HCT116 (cell line): Measurements from ENCODE around the gene NARF. TPM values are rescaled to one million over a fixed set of nuclear protein-coding genes. Genes with fewer than 3 reads are reported as not detected.
"Not testable (repeated sequence)": the region's sequence is repeated elsewhere in the genome, so short reads cannot be mapped to it uniquely, and the experiment has no call there.

Experiments used
- ATAC-seq: fragments of 200-7000 bp; cut with Tn5 transposase; 2 replicates; pipeline ENCODE4 v1.9.1; 2020; ENCODE audit warnings: mild to moderate bottlenecking, moderate library complexity
- BruUV-seq: library from RNA; stranded (reverse); fragments of 400-500 nt; replicated peaks from 2 replicates; lab custom pipeline; 2021; lab: Mats Ljungman, UMichigan
- CTCF ChIA-PET: fragments of 300-600 bp; sonication (Branson Sonifier 250); formaldehyde crosslinking; loops from one replicate; lab custom pipeline; 2021; ENCODE audit warnings: antibody characterized with exemption; lab: Charles Lee
- POLR2A ChIA-PET: fragments of 300-600, 350-600 bp; sonication (Branson Sonifier 250); formaldehyde crosslinking; loops from one replicate; lab custom pipeline; 2021; ENCODE audit warnings: antibody characterized with exemption; lab: Charles Lee
- RAD21 ChIA-PET, 2 experiments: fragments of 300-600 bp; sonication (Branson Sonifier 250); formaldehyde crosslinking; loops; one replicate each; lab custom pipeline; 2023; ENCODE audit warnings: low total read pairs in 2 of 2; ENCODE audit not compliant: uncharacterized antibody in 2 of 2, unreplicated experiment in 2 of 2, low non-redundant PET in 1 of 2; lab: Charles Lee
- DNase-seq: peaks from one replicate; pipeline ENCODE4 v3.0.0-alpha.2; 2010; ENCODE audit warnings: low read depth, low spot score
- H2AFZ ChIP-seq: fragments of 200-600 bp; shearing (Covaris generic), sonication (generic); 2 replicates; pipeline ENCODE4 v1.6.1; 2017; ENCODE audit warnings: low read depth, mixed run types, mixed read lengths, antibody characterized with exemption, low read length; ENCODE audit not compliant: poor library complexity, severe bottlenecking
- H3K27ac ChIP-seq: 2 replicates; pipeline ENCODE4 v1.5.1; 2012; ENCODE audit warnings: low read depth, low read length
- H3K27me3 ChIP-seq: fragments of 200-600 bp; sonication (generic); 2 replicates; pipeline ENCODE4 v1.6.1; 2016; ENCODE audit warnings: mixed run types, low read length, mixed read lengths; ENCODE audit not compliant: insufficient read depth
- H3K36me3 ChIP-seq, 2 experiments: fragments of 200-500 bp in 1 of 2; fragments of 200-600 bp in 1 of 2; sonication (Bioruptor generic) in 1 of 2; sonication (generic) in 1 of 2; 2 replicates each; pipeline versions ENCODE4 v1.5.1 to v1.6.1; 2014 to 2016; ENCODE audit warnings: low read length in 2 of 2, inconsistent platforms in 1 of 2, mixed read lengths in 1 of 2, mixed run types in 1 of 2; ENCODE audit not compliant: insufficient read depth in 2 of 2, control insufficient read depth in 1 of 2
- H3K4me1 ChIP-seq, 2 experiments: fragments of 200-600 bp in 1 of 2; sonication (generic) in 1 of 2; 2 replicates each; pipeline versions ENCODE4 v1.5.1 to v1.6.1; 2012 to 2017; ENCODE audit warnings: low read length in 2 of 2, inconsistent platforms in 1 of 2, mild to moderate bottlenecking in 1 of 2, mixed read lengths in 1 of 2, mixed run types in 1 of 2, moderate library complexity in 1 of 2; ENCODE audit not compliant: insufficient read depth in 2 of 2, control insufficient read depth in 1 of 2
- H3K4me2 ChIP-seq: fragments of 200-600 bp; sonication (generic); 2 replicates; pipeline ENCODE4 v1.6.1; 2017; ENCODE audit warnings: mixed run types, low read length, mixed read lengths
- H3K4me3 ChIP-seq, 2 experiments: fragments of 200-600 bp in 1 of 2; sonication (generic) in 1 of 2; replicated peaks in 1 of 2; 2 replicates each; pipeline ENCODE4 v1.5.1; 2011 to 2016; ENCODE audit warnings: low read length in 2 of 2, control low read depth in 1 of 2, low read depth in 1 of 2, mild to moderate bottlenecking in 1 of 2, mixed read lengths in 1 of 2, mixed run types in 1 of 2
- H3K79me2 ChIP-seq: fragments of 200-600 bp; sonication (generic); 2 replicates; pipeline ENCODE4 v1.6.1; 2017; ENCODE audit warnings: mild to moderate bottlenecking, mixed run types, low read length, moderate library complexity, mixed read lengths; ENCODE audit not compliant: insufficient read depth
- H3K9ac ChIP-seq: fragments of 200-600 bp; sonication (generic); 2 replicates; pipeline ENCODE4 v1.6.1; 2016; ENCODE audit warnings: low read length, mixed read lengths
- H3K9me2 ChIP-seq: fragments of 200-600 bp; sonication (generic), shearing (Covaris generic); 2 replicates; pipeline ENCODE4 v1.6.1; 2017; ENCODE audit warnings: mixed run types, mild to moderate bottlenecking, moderate library complexity; ENCODE audit not compliant: insufficient read depth
- H3K9me3 ChIP-seq, 2 experiments: fragments of 200-500 bp in 1 of 2; fragments of 200-600 bp in 1 of 2; sonication (Bioruptor generic) in 1 of 2; sonication (generic) in 1 of 2; 2 replicates each; pipeline ENCODE4 v1.6.1; 2014 to 2017; ENCODE audit warnings: low read length in 2 of 2, mixed read lengths in 2 of 2, inconsistent platforms in 1 of 2, low read depth in 1 of 2, mild to moderate bottlenecking in 1 of 2, mixed run types in 1 of 2, moderate library complexity in 1 of 2; ENCODE audit not compliant: control insufficient read depth in 1 of 2, insufficient read depth in 1 of 2
- H4K20me1 ChIP-seq: fragments of 200-600 bp; sonication (generic), shearing (Covaris generic); 2 replicates; pipeline ENCODE4 v1.6.1; 2017; ENCODE audit warnings: mixed run types, mild to moderate bottlenecking, moderate library complexity; ENCODE audit not compliant: insufficient read depth
- CBX3 ChIP-seq: IDR thresholded peaks from 2 replicates; pipeline ENCODE4 v1.6.1; 2012; ENCODE audit warnings: low read depth
- ELF1 ChIP-seq: IDR thresholded peaks from 2 replicates; pipeline ENCODE4 v1.6.1; 2012; ENCODE audit warnings: low read depth, borderline replicate concordance
- EZH2phosphoT487 ChIP-seq: fragments of 200-600 bp; IDR thresholded peaks from 2 replicates; pipeline ENCODE4 v1.6.1; 2018; ENCODE audit warnings: antibody characterized with exemption, borderline replicate concordance
- FOSL1 ChIP-seq: IDR thresholded peaks from 2 replicates; pipeline ENCODE4 v1.6.1; 2012; ENCODE audit warnings: low read depth
- JUND ChIP-seq: IDR thresholded peaks from 2 replicates; pipeline ENCODE4 v1.6.1; 2012
- SP1 ChIP-seq: IDR thresholded peaks from 2 replicates; pipeline ENCODE4 v1.6.1; 2012; ENCODE audit warnings: low read depth
- SRF ChIP-seq: IDR thresholded peaks from 2 replicates; pipeline ENCODE4 v1.6.1; 2012; ENCODE audit warnings: low read depth
- TCF7L2 ChIP-seq: IDR thresholded peaks from 2 replicates; pipeline ENCODE4 v1.7.0; 2011; ENCODE audit warnings: borderline replicate concordance, inconsistent platforms; ENCODE audit not compliant: insufficient read depth, insufficient read length; ENCODE audit errors: extremely low read depth
- intact Hi-C: fragments of 100-400 bp; cut with micrococcal nuclease; formaldehyde crosslinking; loops from 2 replicates; pipeline ENCODE4 v1.10.0; 2022
- total RNA-seq: library from RNA; stranded (reverse); gene quantifications from one replicate; pipeline ENCODE4 v1.2.1, GENCODE V29; 2021; ENCODE audit not compliant: unreplicated experiment
- TF ChIP-seq, protein P1 (sequence below): IDR thresholded peaks from 2 replicates; pipeline ENCODE4 v1.6.1; 2012
- TF ChIP-seq, protein P2 (sequence below): IDR thresholded peaks from 2 replicates; pipeline ENCODE4 v1.6.1; 2012
- TF ChIP-seq, protein P3 (sequence below), 3 experiments: fragments of 200-600 bp in 1 of 3; sonication (generic) in 1 of 3; IDR thresholded peaks in 2 of 3; conservative IDR thresholded peaks in 1 of 3; 2 replicates each; pipeline ENCODE4 v1.5.1; 2012 to 2017; ENCODE audit warnings: low read depth in 2 of 3, low read length in 2 of 3, antibody characterized with exemption in 1 of 3, borderline replicate concordance in 1 of 3, control low read depth in 1 of 3, mild to moderate bottlenecking in 1 of 3, mixed read lengths in 1 of 3, mixed run types in 1 of 3, moderate library complexity in 1 of 3; ENCODE audit not compliant: insufficient read depth in 1 of 3
- TF ChIP-seq, protein P4 (sequence below): IDR thresholded peaks from 2 replicates; pipeline ENCODE4 v1.6.1; 2011; ENCODE audit warnings: mild to moderate bottlenecking, low read length, moderate library complexity; ENCODE audit not compliant: insufficient replicate concordance; ENCODE audit errors: extremely low read depth

NARF gene
- total RNA-seq, 1 experiment from 2014 or later = 91.8 TPM

DNA sequence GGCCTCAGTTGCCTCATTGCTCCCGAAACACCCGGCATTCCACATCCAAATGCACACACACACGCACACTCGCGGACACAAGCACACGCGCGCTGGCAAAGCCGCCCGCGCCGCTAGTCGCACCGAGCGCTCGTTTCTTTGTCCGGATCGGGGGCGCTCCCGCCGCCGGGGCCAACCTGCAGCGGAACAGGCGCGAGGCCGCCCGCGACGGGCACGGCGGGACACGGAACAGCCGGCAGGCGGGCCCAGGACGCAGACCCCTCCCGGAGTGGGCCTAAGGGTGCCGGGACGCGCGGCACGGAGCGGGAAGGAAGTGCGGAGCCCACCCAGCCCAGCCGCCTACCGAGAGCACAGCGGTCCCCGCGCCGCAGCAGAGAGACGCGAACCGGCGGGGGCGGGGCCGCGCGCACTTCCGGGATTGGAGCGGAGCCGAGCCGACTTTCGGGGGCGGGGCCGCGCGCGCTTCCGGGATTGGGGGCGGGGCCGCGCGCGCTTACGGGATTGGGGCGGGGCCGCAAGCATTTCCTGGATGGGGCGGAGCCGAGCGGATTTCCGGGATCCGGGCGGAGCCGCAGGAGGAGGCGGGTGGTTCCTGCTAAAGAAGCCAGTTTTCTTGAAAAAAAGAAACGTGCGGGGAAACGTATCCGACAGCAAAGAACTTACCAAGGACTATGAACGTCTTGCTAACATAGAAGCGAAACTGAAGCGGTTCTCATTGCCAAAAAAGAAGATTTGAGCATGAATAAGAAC lies 8.0 kb upstream of the NARF start, which contains the start of gene CYBC1 (continued):
- TF ChIP-seq TCF7L2 = no peak
- TF ChIP-seq EZH2phosphoT487 = no peak
- TF ChIP-seq ELF1 = peak; percentile 99; the same call in 1 of the 2 replicates
- TF ChIP-seq, all 23 proteins: peak for 9

DNA sequence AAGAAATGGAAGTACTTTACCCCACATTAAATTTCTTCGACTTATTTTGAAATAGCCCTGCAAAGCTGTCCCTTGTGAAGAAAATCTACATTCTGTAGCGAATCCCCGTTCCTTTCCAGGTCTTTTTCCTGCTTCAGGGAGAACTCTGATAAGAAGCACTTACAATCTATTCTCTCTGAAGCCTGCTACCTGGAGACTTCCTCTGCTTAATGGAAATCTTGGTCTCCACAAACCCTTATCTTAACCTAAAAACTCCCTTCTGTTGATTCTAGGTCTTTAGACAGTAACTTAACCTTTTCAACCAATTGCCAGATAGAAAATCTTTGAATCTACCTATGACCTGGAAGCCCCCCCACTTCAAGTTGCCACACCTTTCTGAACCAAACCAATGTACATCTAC lies 6.4 kb upstream of the NARF start:
- DNase-seq = no peak
- Histone ChIP-seq H3K4me2 (no peak overlapping the region), H3K9me3 (no peaks in the 10 kb centered on the region), H3K4me3 (no peak overlapping the region), H3K9me2 (no peaks in the 10 kb centered on the region), H3K4me1 (peaks cover 10 to 22% of the 10 kb centered on the region in 2 experiments), H3K79me2 (peaks cover 15% of the 10 kb centered on the region), H3K27ac (no peak overlapping the region), H3K27me3 (no peaks in the 10 kb centered on the region), H4K20me1 (no peaks in the 10 kb centered on the region), H3K36me3 (peaks cover 0 to 5% of the 10 kb centered on the region in 2 experiments; a peak in 1 of 4 replicates), H2AFZ (no peak overlapping the region), H3K9ac (no peak overlapping the region)
- BruUV-seq = no TSS peak
- ChIA-PET CTCF (no interaction called here), POLR2A (no interaction called here), RAD21 (no interaction called here)
- TF ChIP-seq, protein P1, sequence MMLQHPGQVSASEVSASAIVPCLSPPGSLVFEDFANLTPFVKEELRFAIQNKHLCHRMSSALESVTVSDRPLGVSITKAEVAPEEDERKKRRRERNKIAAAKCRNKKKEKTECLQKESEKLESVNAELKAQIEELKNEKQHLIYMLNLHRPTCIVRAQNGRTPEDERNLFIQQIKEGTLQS = no peak
- TF ChIP-seq SRF (no peak), CBX3 (no peak), ELF1 (no peak), JUND (no peak), SP1 (no peak), FOSL1 (no peak)
- TF ChIP-seq, protein P2, sequence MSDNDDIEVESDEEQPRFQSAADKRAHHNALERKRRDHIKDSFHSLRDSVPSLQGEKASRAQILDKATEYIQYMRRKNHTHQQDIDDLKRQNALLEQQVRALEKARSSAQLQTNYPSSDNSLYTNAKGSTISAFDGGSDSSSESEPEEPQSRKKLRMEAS = no peak
- TF ChIP-seq, protein P3, sequence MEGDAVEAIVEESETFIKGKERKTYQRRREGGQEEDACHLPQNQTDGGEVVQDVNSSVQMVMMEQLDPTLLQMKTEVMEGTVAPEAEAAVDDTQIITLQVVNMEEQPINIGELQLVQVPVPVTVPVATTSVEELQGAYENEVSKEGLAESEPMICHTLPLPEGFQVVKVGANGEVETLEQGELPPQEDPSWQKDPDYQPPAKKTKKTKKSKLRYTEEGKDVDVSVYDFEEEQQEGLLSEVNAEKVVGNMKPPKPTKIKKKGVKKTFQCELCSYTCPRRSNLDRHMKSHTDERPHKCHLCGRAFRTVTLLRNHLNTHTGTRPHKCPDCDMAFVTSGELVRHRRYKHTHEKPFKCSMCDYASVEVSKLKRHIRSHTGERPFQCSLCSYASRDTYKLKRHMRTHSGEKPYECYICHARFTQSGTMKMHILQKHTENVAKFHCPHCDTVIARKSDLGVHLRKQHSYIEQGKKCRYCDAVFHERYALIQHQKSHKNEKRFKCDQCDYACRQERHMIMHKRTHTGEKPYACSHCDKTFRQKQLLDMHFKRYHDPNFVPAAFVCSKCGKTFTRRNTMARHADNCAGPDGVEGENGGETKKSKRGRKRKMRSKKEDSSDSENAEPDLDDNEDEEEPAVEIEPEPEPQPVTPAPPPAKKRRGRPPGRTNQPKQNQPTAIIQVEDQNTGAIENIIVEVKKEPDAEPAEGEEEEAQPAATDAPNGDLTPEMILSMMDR (IDR thresholded peaks at IDR 0.05 in 2 of 3, conservative IDR thresholded peaks at IDR 0.05 in 1 of 3; ENCODE audit: borderline replicate concordance in 1 of 3, insufficient read depth in 1 of 3, low read depth in 2 of 3, low read length in 2 of 3) = no peak
- TF ChIP-seq, protein P4, sequence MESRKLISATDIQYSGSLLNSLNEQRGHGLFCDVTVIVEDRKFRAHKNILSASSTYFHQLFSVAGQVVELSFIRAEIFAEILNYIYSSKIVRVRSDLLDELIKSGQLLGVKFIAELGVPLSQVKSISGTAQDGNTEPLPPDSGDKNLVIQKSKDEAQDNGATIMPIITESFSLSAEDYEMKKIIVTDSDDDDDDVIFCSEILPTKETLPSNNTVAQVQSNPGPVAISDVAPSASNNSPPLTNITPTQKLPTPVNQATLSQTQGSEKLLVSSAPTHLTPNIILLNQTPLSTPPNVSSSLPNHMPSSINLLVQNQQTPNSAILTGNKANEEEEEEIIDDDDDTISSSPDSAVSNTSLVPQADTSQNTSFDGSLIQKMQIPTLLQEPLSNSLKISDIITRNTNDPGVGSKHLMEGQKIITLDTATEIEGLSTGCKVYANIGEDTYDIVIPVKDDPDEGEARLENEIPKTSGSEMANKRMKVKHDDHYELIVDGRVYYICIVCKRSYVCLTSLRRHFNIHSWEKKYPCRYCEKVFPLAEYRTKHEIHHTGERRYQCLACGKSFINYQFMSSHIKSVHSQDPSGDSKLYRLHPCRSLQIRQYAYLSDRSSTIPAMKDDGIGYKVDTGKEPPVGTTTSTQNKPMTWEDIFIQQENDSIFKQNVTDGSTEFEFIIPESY = no peak
- intact Hi-C loops = loop anchor here (5.0 kb wide), 1 partner anchor 300 kb away; the partner anchor contains the start of gene TBCD
- no peak for ATAC-seq

DNA sequence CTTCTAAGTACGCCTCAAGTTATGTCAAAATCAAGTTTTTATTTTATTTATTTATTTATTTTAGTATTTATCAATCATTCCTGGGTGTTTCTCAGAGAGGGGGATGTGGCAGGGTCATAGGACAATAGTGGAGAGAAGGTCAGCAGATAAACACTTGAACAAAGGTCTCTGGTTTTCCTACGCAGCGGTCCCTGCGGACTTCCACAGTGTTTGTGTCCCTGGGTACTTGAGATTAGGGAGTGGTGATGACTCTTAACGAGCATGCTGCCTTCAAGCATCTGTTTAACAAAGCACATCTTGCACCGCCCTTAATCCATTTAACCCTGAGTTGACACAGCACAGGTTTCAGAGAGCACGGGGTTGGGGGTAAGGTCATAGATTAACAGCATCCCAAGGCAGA lies 5.4 kb upstream of the NARF start:
- H3K27me3 ChIP-seq, RAD21 ChIA-PET, H3K4me2 ChIP-seq, ATAC-seq, H2AFZ ChIP-seq, BruUV-seq, H3K36me3 ChIP-seq, H3K9ac ChIP-seq, H3K9me3 ChIP-seq, H3K4me3 ChIP-seq, H3K27ac ChIP-seq, DNase-seq, H3K9me2 ChIP-seq, H4K20me1 ChIP-seq, CTCF ChIA-PET, POLR2A ChIA-PET: not testable (repeated sequence)
- intact Hi-C loops = loop anchor here (5.0 kb wide), 1 partner anchor 299 kb away; the partner anchor contains the start of gene TBCD
- H3K79me2 ChIP-seq = peaks cover 15% of the 10 kb centered on the region
- H3K4me1 ChIP-seq = peaks cover 16 to 31% of the 10 kb centered on the region in 2 experiments
